Embryonic facial prominence (tissue), 1 donor: ENCODE results near the gene TMEM260.
"Not testable (repeated sequence)": the region's sequence is repeated elsewhere in the genome, so short reads cannot be mapped to it uniquely, and the experiment has no call there.

ENCODE experiments used
- DNase-seq: peaks from one replicate; pipeline ENCODE4 v3.0.0-alpha.2; 2016; ENCODE audit errors: extremely low spot score

TMEM260 gene

DNA sequence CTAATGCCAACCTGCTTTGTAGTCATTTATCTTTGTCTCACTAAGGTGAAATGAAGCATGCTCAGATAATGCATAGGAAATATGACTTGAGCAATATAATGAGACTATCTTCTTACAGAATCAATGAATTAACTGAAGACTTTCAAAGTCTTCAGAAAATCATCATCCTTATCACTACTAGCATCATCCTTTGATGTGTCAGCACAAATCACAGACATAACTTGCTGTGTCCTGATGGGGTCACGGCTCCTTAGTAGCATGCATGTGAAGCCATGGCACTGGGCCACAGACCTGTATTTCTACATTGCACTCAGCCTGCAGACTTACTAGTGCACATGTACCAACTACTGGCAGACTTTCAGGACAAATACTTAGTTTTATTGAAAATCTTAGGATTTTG lies 18.9 kb downstream of the TMEM260 start:
- no peak for DNase-seq

DNA sequence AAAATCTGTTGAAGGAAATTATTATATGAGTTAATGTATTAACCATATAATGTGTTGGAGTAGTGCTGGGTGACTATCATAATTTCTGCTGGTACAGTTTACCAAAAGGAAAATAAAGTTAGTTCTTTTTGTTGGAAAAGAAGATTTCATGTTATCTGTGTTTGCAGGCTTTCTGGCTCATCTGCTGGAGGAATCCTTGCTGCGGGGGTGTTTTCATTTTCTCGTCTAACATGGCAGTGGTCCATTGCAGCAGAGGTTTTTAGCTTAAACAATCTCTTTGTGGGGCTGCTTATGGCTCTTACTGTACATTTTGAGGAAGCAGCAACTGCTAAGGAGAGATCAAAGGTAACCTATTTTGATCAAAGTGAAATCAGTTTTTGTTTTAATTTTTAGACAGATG lies 24.1 kb downstream of the TMEM260 start:
- no peak for DNase-seq

DNA sequence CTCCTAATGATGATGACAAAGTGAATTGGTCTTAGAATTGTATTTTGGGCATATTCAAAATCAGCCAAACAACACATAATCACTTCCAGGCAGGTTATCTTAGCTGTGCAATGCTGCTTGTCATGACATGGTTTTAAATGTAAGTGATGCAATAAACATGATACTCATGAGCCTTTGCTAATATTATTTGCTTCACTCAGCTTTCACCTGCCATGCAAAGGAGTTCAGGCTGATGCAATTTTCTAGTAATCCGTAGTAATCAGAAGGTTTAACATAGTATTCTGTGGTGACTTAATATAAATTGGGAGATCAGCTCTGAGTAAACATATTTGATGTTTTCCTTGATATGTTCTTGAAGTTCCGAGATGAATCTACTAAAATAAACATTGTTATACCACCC lies 29.1 kb downstream of the TMEM260 start:
- no peak for DNase-seq

DNA sequence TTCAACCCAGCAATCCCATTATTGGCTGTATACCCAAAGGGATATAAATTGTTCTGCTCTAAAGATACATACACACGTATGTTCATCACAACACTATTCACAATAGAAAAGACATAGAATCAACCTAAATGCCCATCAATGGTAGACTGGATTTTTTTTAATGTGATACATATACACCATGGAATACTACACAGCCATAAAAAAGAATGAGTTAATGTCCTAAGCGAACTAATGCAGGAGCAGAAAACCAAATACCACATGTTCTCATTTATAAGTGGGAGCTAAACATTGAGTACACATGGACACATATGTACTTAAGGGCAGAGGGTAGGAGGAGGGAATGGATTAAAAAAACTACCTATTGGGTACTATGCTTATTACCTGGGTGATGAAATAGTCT lies 32.1 kb downstream of the TMEM260 start:
- DNase-seq, result not testable (repeated sequence)

DNA sequence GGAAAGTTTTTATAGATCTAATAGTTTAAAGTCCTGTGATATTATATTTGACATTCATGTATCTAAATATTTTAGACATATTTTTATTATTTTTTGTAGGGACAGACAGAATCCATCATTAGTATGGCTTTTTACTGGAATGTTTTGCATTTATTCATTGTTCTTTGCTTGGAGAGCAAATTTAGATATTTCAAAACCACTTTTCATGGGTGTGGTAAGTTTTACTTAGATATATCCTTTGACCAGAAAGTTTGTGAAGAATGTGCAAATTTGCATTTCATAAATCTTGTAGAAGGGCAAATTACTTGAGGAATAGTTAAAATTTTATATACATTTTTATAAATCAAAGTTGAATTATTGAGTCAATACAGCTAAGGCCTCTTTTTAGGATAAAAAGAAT lies 37.5 kb downstream of the TMEM260 start:
- no peak for DNase-seq

DNA sequence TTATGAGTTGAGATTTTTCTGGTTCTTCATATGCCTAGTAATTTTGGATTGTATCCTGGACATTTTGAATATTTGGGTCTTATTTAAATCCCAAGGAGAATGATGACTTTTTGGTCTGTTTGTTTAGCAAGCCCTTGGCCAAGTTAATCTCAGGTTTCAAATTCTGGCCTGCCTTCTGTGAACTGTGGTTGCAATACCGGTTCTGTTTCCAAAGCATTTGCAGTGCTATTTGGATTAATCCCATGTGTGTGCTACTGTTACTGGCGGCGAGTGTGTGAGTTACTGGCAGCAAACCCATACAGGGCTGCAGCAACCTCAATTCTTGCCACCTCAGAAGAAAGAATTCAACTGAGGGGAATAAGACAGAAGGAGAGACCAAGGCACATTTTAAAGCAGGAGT lies 51.1 kb downstream of the TMEM260 start:
- no peak for DNase-seq

DNA sequence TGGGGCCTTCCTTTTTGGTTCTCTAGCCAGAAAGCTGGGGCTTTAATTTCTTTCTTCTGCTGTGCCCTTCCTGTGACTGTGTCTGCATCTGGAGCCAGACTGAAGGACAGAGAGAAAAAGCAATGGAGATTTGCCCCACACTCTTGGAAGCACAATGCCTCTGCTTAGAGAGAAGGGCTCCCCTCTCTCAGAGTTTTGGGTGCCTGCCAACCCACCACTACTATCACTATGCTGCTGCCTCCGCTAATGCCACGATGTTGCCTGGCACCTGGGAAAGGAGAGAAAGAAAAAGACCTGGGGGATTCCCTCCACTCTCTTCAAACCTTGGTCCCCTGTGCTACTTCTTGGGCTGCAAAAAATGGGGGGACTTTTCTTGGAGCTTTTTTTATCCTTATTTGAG lies 52.6 kb downstream of the TMEM260 start:
- no peak for DNase-seq

DNA sequence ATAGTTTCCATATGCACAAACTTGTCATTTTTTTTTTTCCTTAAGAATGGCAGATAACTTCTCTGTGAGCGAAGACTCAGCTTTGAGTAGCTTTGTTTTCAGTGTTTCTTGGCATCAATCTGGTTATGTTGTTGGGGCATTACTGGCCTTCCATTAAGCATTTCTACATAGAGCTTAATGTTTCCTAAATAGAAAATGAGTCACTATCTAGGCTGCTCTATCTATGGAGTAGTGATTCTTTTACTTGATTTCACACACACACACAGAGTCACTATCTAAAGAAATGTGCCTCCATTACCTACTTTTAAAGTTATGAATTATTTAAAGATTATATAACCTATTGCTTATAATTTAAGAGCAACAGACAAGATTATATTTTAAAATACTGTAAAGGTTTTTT lies 53.9 kb downstream of the TMEM260 start:
- no peak for DNase-seq

DNA sequence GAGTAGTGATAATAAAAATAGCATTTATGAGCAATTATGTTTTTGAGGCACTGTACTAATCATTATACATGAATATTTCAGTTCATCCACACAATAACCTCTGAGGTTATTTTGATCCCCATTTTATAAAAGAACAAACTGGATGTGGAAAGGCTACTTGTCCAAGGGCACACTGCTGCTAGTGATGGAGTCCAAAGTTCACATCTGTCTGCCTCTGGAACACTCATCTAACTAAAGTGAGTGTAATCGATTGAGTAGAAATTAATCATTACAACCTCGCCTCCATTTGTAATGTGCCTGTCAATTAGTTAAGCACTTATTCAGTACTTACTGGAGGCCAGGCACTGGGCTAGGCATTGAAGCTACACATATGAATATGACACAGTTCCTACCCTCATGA lies 55.4 kb downstream of the TMEM260 start:
- no peak for DNase-seq

DNA sequence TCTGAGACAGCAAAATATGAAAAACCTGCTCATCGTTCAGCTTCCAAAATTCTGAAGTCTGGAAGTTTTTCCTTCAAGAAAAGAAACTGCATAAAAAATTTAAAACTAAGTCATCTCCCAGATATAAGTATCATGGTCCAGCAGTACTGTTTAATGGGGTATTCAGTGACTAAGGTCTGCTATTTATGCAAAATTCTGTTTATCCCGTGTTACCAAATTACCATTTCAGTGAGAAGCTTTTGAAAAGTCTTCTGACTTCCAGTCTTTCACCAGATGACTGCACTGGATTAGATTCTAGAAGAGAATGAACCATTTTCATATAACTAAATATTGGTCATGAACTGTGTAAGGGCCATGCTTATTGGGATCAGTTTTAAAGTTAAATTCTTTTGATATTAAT lies 67.9 kb downstream of the TMEM260 start:
- DNase-seq, result no peak

DNA sequence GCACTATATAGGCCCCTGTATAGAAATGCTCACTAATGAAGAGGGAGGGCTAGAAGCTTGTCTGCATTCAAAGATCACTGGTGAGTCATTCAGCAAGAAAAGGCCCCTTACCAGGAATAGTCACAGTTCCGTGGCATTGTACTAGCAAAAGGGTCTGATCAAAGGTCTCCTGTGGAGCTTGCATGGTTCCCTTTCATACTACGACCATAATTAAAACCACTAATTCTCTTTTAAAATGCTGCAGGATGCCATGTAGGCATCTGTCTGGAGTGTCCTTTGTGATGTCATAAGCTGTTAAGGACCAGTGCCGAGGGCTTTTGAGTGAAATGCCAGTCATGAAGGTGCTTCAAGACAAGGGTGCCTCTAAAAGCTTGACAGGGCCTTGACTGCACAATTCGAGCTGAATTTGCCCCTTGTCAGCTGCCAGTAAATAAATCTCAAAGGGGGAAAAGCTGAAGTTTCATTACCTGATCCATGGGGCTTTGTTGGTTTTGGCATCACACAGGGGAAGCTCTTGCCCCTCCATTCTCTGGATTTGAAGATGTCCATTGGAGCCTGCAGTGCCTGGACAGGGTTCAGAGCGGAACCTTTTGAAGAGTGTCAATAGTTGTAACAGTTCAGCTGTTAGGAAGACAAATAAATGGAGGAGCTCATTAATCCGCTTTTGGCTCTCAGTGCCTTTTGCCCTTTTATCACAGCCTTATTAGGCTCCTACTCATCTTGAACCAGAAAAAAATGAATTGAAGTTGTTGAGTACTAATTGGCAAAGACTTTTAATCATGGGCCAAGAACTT lies 69.1 kb downstream of the TMEM260 start:
- no peak for DNase-seq

DNA sequence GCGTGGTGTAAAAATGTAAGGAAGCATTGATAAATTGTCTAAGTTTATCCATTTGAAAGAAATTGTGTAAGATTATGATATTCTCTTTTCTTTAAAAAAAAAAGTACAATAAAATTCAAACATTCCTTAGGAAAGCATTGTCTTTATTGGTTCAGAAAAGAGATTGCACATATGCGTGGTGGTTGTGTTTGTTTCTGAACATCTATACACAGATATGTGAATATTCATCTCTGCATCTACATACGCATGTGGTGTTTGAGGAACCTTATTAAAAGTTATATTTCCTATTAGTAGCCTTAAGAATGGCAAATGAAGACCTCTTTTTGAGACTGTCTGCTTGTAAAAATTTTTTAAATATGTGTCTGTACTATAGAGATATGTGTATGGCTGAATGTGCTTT lies 69.8 kb downstream of the TMEM260 start:
- DNase-seq, result no peak

DNA sequence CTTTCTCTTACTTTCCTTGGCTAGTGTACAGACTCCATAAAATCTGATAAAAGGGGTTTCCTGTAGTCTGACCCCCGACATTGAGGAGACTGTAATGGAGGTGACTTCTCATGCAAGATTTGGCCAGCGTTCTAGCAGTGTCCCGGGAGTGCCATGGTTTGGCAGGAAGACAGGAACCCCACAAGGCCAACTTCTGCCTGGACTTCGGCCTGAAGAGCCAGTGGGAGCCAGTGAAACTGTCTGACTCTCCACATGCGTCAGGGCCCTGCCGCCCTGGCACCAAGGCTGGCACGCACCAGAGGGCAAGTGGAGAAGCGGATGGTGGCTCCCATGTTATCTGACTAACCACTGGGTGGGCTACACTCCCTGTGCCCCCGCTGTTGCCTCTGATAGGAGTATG lies 70.5 kb downstream of the TMEM260 start:
- no peak for DNase-seq

DNA sequence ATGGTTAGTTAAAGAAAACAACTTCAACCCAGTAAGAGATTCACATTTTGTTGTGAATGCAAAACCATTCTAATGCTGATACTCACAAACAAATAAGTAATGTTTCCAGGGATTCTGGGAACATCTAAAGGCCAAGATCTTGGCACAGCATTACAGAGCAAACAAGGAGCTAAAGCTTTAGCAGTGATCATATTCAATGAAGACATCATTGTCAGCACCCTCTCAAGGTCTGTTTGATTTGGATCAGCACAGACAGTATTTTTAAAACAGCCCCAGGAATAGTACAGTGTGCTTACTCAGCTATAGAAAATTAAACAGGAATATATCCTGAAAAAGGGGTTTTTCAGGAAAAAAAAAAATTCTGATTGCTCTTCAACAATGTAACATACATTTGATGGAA lies 71.4 kb downstream of the TMEM260 start:
- DNase-seq, result no peak

DNA sequence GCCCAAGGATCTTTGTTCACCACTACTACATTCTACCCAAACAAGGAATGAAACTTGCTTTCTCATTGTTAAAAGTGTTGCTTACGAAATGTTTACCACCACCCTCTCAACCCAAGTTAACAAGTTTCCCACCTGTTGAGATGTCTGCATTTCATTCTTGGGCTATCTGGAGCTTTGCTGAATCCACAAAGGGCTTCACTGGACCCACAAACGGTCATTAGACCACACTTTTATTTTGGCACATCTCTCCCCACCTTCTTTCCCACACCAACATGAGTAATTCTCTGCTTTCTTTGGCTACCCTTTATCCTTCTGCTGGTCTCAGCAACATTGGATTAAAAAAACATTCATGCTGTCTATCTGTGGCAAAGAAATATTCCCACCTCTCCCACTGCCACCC lies 78.0 kb downstream of the TMEM260 start:
- no peak for DNase-seq

DNA sequence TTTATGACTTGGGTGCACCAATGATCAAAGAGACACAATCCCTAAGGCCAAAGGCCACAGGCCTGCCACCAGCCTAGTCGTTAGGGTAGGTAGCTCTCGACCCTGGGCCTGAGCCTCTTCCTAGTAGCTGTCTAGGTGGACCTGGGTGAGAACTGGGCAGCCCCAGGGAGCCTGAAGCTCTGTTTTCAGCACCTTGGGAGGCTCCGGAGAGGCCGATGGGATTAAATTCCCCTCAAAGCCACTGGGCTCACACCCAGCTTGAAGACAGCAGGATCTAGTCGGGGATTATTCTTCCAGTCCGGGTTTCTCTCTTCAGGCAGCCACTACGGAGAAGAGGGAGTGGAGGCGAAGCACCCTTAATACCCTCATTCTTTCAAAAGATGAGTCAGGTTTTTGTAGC lies 79.8 kb downstream of the TMEM260 start:
- DNase-seq, result no peak

DNA sequence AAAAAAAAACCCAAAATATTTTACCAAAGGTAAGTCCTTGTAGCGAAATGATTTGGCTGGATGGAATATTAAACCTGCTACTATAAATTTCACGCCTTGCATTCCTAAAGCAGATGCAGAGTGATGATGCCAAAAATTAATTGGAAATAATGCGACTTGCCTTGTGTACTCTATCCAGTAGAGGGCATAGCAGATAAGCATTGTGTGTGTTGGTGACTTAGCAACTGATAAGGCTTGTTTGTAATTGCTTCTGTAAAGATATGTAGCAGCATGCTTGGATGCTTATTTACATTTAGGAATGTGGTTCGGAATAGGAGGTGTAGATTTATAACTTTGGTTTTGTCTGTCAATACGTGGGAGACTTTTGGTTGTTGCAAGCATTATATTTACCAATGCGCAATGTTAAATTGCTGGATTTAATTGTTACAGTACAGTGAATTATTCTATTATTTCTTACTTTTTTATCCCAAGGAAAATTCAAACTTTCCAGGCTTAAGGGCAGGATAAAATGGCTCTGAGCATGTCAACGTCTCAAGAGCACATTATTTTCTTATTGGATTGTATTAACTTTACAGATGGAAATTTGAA lies 80.5 kb downstream of the TMEM260 start:
- DNase-seq, result no peak

DNA sequence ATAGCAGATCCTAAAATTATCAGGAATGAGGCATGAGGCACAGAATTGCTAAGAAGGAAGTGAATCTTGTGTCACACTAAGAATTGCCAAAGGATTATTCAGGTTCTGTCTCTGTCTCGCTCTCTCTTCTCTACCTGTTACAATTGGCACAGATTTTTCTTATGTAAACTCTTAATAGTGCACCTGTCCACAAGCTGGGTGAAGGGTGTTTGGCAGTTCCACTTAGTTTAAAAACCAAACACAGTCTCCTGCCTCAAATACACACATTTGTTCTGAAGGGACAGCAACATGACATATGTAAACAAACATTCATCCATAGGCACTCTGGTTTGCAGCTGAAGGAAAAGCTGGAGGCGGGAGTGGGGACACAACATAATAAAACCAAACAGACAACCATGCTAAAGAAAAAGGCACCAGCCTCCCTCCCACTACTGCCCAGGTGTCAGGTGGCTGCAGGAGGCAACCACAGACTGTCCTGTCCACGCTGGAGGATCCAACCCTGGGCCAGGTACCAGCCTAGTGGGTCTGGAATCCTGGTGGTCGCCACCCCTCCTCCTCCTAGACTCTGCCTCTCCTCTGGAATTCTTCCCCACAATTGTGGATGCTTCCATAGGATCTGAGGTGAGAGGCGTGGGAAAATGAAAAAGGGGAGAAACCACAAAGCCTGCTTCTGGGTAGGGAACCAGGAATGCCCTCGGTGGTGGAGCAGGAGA lies 81.2 kb downstream of the TMEM260 start:
- DNase-seq, result no peak

DNA sequence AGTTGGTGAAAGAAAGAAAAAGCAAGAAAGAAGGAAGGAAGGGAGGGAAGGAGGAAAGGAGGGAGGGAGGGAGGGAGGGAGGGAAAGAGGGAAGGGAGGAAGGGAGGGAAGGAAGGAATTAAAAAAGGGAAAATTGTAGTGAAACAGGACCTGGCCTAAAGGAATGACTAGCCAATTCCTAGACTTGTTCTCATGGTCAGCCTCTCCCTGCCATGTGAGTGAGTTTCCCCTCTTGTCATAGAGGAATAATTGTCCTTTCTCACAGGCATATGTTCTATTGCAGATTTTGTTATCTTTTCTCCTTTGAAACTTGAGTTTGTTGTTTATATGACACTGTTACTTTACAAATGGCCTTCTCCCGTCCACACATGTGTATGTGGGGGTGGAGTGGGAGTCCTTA lies 81.9 kb downstream of the TMEM260 start:
- DNase-seq, result no peak

DNA sequence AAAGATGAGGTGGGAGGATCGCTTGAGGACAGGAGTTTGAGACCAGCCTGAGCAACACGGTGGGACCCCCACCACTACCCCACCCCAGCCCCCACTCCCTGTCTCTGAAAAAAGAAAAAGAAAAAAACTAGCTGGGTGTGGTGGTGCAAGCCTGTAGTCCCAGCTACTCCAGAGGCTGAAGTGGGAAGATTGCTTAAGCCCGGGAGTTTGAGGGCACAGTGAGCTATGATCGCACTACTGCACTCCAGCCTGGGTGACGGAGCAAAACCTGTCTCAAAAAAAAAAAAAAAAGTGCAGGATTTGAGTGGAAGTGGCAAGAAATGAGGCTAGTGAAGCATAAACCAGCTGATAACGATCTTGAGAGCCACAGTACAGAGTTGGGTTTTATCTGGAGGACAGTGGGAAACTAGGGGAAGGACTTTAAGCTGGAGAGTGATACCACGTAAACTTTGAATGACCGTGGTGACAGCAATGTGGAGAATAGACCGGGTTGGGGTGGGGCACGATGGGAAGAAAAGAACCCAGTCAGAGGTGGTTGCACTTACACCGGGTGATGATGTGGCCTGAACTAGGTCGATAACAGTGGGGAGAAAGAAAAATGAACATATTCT lies 85.3 kb downstream of the TMEM260 start:
- no peak for DNase-seq

DNA sequence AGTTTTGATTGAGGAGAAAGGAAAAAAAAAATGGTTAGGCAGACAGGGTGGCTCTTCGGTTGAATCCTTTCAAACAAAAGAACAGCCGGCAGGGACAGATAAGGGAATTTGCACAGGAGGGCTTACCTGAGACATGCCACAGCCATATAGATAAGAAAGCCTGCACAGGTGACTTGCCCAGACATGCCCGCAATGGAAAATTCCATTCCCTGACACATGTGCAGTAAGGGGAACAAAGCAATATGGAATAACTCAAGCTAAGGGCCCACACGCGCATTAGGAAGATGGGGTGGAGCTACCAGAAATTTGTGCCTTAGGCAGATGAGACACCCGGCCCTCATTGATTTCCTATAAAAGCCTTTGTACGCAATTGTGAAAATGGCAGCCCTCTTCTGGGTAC lies 86.7 kb downstream of the TMEM260 start:
- no peak for DNase-seq

DNA sequence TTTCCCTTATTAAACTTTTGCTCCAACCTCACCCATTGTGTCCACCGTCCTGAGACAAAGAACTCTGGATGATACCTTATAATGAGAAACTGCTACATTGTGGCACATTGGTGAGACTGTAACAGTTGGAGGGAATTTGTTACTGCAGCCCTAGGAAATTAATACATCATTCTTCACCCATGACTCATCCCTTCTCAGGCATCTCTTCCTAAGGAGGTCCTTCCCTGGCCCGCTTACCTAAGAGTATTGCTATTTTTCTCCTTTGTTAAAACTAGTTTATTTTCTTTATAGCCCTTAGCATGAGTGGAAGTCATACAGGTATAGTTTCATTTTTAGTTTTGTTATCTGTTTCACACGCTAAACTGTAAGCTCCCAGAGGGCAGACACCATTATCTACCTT lies 87.1 kb downstream of the TMEM260 start:
- no peak for DNase-seq

DNA sequence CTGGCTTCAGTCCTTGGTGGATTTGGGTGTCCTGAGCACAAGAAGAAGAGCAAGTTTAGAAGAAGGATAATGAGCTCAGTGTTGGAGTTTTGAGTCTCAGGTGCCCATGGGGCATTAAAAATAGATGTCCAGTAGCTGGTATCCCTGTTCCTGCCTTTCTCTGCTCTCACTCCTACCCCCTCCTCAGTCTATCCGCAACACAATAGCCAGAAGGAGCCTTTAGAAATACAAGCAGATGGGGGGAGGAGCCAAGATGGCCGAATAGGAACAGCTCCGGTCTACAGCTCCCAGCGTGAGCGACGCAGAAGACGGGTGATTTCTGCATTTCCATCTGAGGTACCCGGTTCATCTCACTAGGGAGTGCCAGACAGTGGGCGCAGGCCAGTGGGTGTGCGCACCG lies 87.7 kb downstream of the TMEM260 start:
- DNase-seq, result not testable (repeated sequence)
